IPS-20b (cell line): ENCODE measurements around the gene C9orf153.
"Not testable (repeated sequence)": the region's sequence is repeated elsewhere in the genome, so short reads cannot be mapped to it uniquely, and the experiment has no call there.

ENCODE experiments used
- H3K27ac ChIP-seq: one replicate; pipeline ENCODE4 v1.5.1; 2013; ENCODE audit warnings: low read length
- H3K27me3 ChIP-seq: 2 replicates; pipeline ENCODE4 v1.6.1; 2013; ENCODE audit warnings: mild to moderate bottlenecking, low read length, inconsistent platforms; ENCODE audit not compliant: insufficient read depth
- H3K36me3 ChIP-seq: 2 replicates; pipeline ENCODE4 v1.6.1; 2013; ENCODE audit warnings: low read depth, mild to moderate bottlenecking, inconsistent platforms, low read length, moderate library complexity; ENCODE audit not compliant: insufficient read depth
- H3K4me1 ChIP-seq: 2 replicates; pipeline ENCODE4 v1.6.1; 2013; ENCODE audit warnings: mild to moderate bottlenecking, control low read depth, inconsistent platforms, low read length, moderate library complexity; ENCODE audit not compliant: insufficient read depth
- H3K4me3 ChIP-seq: 2 replicates; pipeline ENCODE4 v1.5.1; 2013; ENCODE audit warnings: mild to moderate bottlenecking, low read length, inconsistent platforms
- H3K9ac ChIP-seq: 2 replicates; pipeline ENCODE4 v1.6.1; 2013; ENCODE audit warnings: low read depth, mild to moderate bottlenecking, inconsistent platforms, low read length, moderate library complexity
- H3K9me3 ChIP-seq: 2 replicates; pipeline ENCODE4 v1.6.1; 2013; ENCODE audit warnings: mild to moderate bottlenecking, low read depth, low read length, inconsistent platforms; ENCODE audit not compliant: insufficient read depth

C9orf153 gene

DNA sequence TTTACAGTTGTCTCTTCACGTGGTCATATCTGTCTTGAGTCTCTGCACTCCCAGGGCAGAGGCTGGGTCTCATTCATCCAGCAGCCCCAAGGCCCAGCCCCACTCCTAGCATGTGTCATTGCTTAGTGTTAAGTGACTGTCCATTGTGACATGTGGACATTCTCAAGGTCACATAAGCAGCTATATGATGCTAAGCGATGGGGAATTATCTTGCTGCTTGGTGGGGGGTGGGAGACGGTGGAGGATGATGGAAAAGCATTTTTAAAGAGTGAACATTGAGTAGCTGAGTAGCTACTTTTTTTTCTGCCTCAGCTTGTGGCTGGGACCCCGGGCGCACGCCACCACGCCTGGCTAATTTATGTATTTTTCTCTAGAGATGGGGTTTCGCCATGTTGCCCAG is at the start of gene C9orf153:
C9orf153 (minus strand) TSS at position 101 of the 400 bp plus-strand sequence. CDS start 30,054 bp downstream, outside the sequence.
- Histone ChIP-seq H3K9me3 (no peaks in the 10 kb centered on the region), H3K36me3 (peaks cover 12% of the 10 kb centered on the region; the same call in 1 of the 2 replicates), H3K27ac (no peak within 1 kb of the TSS), H3K27me3 (no peaks in the 10 kb centered on the region), H3K4me1 (no peaks in the 10 kb centered on the region), H3K4me3 (no peak within 1 kb of the TSS), H3K9ac (no peak within 1 kb of the TSS)

DNA sequence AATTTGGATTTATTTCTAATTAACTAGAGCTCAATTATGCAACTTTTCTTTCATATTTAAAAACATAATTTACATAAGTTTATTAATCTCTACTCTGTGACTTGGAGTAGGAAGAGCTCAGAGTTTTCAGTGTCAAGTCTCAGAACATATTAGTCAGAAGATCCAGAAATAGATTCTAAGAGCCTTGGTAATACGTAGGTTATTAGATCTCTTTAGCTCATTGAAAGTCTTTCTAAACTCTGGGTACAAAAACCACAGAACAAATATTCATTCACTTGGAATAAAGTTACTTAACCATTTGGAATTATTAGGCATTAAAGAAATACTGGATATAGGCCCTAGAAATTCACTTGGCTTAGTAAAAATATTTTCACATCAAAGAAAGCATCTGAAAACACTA is 49.2 kb upstream of the C9orf153 start:
- H3K27me3 ChIP-seq: no peaks in the 10 kb centered on the region
- no peak overlapping the region for H3K9ac ChIP-seq
- no peaks in the 10 kb centered on the region; the same call in 1 of the 2 replicates for H3K9me3 ChIP-seq
- H3K36me3 ChIP-seq: peaks cover 66% of the 10 kb centered on the region
- H3K4me1 ChIP-seq: peaks cover 12% of the 10 kb centered on the region
- H3K27ac ChIP-seq: no peak overlapping the region
- H3K4me3 ChIP-seq: no peak overlapping the region

DNA sequence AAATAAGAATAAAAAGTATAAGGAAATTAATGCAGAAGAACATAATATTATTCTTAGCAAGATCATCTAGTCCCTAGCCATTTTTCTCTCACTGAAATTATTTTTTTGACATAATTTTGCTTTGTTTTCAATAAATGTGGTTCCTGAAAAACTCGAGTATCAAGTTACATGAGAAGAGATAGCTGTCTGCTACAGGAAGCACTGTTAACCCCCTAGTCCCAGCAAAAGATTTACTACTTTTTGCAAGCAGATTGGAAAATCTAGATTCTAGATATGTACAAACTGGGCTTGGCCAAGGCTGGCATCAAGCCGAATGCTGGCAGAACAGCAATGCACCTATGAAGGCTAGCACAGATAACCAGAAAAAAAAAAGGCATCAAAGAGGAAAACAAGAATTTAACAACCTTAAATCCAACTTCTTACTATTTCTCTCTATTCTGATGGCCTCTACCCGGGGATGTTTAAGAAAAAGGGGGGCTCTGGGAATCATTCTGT is 44.8 kb upstream of the C9orf153 start:
- peaks cover 17% of the 10 kb centered on the region for H3K4me1 ChIP-seq
- H3K36me3 ChIP-seq: peaks cover 68% of the 10 kb centered on the region
- no peaks in the 10 kb centered on the region for H3K27me3 ChIP-seq
- no peak overlapping the region for H3K4me3 ChIP-seq
- H3K9ac ChIP-seq: peak overlapping the region; percentile 22; the same call in 1 of the 2 replicates
- H3K27ac ChIP-seq: no peak overlapping the region
- H3K9me3 ChIP-seq: no peaks in the 10 kb centered on the region

DNA sequence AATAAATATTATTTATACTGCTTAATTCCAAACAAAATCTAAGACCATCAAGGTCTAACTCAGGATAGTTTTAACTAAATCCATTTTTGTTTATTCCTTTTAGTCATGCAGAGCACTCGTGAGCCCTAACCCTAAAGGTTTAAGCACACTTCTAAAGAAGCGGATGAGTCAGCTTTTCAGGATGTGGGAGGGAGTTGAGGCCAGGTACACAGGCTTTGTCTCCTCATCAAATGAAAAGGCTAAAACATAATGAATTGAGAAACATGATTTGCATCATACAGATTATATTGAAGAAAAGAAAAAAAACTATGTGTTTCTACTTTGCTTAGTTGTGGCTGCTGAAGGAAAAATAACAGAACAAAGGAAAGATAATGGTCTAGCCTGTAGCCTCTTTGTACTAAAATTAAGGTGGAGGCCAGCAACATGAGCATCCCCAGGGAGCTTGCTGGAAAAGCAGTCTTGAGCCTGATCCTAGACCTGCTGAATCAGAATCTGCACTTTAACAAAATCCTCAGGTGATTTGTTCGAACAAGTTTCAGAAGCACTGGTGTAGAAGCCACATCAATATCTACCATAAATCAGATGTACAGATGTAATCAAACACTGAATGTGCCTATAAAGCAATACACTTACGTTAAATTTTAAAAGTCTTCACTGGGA is 44.0 kb upstream of the C9orf153 start:
- Histone ChIP-seq H3K27ac (peak overlapping the region; percentile 30), H3K9ac (peak overlapping the region; percentile 47; the same call in 1 of the 2 replicates)

DNA sequence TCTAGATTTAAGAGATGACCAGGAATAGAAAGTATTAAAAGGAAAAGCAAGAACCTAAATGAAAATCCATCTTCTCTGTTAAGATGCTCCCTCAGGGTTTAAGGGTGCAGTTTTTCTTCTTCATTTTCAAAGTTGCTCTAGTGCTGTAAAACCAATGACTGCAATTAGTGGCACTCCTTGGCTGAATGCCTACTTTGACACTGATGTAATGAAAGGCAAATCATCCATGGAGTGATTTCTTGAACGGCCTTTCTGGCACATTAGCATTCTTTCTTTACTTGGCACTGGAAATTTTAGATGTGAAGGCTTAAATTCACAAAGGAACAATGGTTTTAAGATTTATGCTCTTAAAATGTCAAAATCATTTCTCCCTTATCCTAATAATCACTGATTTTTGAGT is 42.2 kb upstream of the C9orf153 start:
- Histone ChIP-seq H3K9me3 (no peaks in the 10 kb centered on the region), H3K4me1 (peaks cover 17% of the 10 kb centered on the region), H3K27ac (no peak overlapping the region), H3K36me3 (peaks cover 59% of the 10 kb centered on the region), H3K27me3 (no peaks in the 10 kb centered on the region), H3K9ac (no peak overlapping the region), H3K4me3 (no peak overlapping the region)

More for the DNA sequence above, 44.0 kb upstream of the C9orf153 start:
- H3K4me3 ChIP-seq: no peak overlapping the region
- peaks cover 68% of the 10 kb centered on the region for H3K36me3 ChIP-seq
- peaks cover 17% of the 10 kb centered on the region for H3K4me1 ChIP-seq
- no peaks in the 10 kb centered on the region for H3K9me3 ChIP-seq
- H3K27me3 ChIP-seq: no peaks in the 10 kb centered on the region

DNA sequence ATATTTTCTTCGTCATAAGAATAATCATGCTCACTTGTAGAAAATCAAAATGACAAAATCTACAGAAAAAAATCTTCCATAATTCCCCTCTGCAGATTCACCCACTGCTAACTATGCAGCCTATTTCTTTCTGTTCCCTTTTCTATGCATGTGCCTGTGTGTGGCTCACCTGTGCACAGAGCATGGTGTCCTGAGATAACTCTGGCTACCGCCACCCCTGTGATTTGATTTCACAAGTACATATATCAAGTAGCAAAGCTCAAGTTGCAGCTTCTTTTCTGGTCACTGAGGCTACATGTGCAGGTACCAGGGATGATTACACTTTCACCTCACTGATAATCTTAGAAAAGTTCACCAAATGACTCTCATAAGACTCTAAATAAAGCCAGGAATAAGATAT is 41.2 kb upstream of the C9orf153 start:
- peaks cover 56% of the 10 kb centered on the region for H3K36me3 ChIP-seq
- no peaks in the 10 kb centered on the region for H3K9me3 ChIP-seq
- H3K27ac ChIP-seq: no peak overlapping the region
- no peaks in the 10 kb centered on the region for H3K27me3 ChIP-seq
- peaks cover 17% of the 10 kb centered on the region for H3K4me1 ChIP-seq
- no peak overlapping the region for H3K9ac ChIP-seq
- H3K4me3 ChIP-seq: no peak overlapping the region

DNA sequence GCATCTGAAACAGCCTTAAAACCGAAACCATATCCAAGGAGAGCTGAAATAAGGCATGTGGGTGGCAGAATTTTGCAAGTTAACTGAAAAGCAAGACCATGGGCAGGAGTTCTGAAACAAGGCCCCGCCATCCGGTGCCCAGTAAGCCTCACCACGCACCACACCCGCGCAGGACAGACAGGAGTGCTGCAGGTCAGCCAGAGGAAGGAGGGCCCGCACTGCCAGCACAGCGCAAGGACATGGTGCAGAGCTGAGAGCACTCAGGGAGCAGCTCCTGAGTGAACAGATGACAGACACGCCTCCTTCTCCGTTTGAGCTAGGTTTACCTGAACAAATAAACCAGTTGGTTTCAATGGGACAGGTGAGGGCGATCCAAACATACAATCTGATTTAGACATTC is 39.4 kb upstream of the C9orf153 start:
- Histone ChIP-seq H3K27me3 (no peaks in the 10 kb centered on the region), H3K9me3 (no peaks in the 10 kb centered on the region), H3K9ac (no peak overlapping the region), H3K27ac (no peak overlapping the region), H3K4me1 (peaks cover 7% of the 10 kb centered on the region), H3K4me3 (no peak overlapping the region), H3K36me3 (peaks cover 53% of the 10 kb centered on the region)

DNA sequence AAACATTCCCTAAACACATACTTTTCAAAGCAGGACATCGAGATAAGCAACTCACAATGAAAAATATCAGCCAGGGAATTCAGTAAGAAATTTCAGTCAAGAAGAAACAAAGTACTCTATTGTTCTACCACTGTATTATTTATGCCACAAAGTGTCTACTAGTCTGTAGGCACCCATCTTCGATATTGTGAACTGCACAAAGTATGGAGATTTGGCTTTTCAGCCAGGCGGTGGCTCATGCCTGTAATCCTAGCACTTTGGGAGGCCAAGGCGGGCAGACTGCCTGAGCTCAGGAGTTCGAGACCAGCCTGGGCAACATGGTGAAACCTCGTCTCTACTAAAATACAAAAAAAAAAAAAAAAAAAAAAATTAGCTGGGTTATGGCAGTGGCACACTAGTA is 30.9 kb upstream of the C9orf153 start:
- not testable (repeated sequence) for H3K27me3 ChIP-seq, H3K27ac ChIP-seq, H3K9ac ChIP-seq

DNA sequence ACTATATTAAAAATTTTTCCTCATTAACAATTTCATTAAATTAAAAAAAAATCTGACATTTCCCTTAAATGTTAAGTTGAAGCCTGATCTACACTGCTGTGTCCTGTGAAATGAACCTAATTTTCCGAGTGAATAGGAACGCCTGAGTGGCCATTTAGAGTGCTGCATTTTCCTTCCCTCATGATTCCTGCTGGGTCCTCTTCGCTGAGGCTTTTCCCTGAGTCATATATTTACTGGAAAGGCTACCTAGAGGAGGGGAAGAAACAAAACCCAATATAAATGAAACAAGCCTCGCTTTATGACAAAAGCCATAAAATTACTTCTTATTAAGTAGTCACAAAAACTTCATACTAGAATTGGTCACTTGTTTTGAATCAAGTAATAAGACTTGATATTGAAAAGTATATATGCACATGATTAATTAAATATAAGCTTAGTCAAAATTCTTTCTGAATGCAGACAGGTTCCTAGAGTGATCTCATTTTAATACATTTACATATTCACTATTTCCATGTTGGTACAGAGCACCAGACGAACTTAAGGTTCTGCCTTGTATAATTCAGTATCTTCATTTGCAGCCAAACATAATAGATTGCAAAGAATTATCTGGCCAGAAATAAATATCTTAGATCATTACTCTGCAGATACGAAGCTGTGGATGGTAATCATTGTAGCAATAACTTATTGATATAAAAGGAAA is 29.2 kb upstream of the C9orf153 start:
- Histone ChIP-seq H3K9ac (peak overlapping the region; percentile 31; the same call in 1 of the 2 replicates), H3K27me3 (no peaks in the 10 kb centered on the region; the same call in 1 of the 2 replicates), H3K9me3 (no peaks in the 10 kb centered on the region), H3K4me1 (peaks cover 22% of the 10 kb centered on the region), H3K27ac (no peak overlapping the region), H3K36me3 (no peaks in the 10 kb centered on the region), H3K4me3 (no peak overlapping the region)

More for the DNA sequence above, 30.9 kb upstream of the C9orf153 start:
- not testable (repeated sequence) for H3K36me3 ChIP-seq, H3K4me3 ChIP-seq, H3K9me3 ChIP-seq
- H3K4me1 ChIP-seq: peaks cover 22% of the 10 kb centered on the region

DNA sequence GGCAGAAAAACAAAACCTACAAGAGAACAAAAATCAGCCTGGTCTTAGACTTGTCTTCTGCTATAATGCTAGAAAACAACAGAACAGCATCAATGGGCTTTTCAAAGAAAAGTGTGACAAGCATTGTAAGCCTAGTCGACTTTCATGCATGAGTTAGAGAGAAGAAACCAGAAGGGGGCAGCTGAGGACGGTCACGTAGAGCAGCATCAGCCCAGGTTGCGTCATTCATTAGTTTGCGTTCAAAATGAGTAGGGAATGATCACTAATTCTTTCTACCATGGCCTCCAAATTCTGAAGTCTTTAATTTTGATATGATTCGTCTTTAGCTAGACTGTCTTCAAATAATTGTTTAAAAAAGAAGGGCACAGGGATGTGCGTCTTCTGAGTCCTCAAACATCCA is 27.6 kb upstream of the C9orf153 start:
- H3K27ac ChIP-seq: no peak overlapping the region
- H3K4me1 ChIP-seq: peaks cover 25% of the 10 kb centered on the region

DNA sequence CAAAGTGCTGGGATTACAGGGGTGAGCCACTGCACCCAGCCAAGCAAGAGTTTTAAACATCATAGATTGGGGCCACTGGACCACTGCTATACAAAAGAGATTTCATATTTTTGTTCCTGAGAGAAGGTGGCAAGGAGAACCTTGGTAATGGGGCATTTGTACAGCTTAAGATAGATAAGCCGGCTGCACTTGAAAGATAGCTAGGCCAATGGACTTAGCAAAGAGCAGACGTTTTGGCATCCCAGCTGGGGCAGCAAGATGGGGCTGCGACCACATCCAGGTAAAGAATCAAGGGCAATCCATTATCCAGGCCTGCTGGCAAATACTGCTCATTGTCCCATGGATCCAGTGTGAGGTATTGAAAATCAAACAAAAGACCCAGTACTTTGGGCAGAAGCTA is 26.8 kb upstream of the C9orf153 start:
- Histone ChIP-seq H3K27ac (no peak overlapping the region), H3K9ac (peak overlapping the region; percentile 7; the same call in 1 of the 2 replicates), H3K36me3 (no peaks in the 10 kb centered on the region), H3K27me3 (peaks cover 9% of the 10 kb centered on the region), H3K9me3 (no peaks in the 10 kb centered on the region), H3K4me3 (no peak overlapping the region), H3K4me1 (peaks cover 25% of the 10 kb centered on the region)

More for the DNA sequence above, 27.6 kb upstream of the C9orf153 start:
- Histone ChIP-seq H3K36me3 (no peaks in the 10 kb centered on the region), H3K9ac (peak overlapping the region; percentile 25; the same call in 1 of the 2 replicates), H3K9me3 (no peaks in the 10 kb centered on the region), H3K4me3 (no peak overlapping the region), H3K27me3 (peaks cover 9% of the 10 kb centered on the region)

DNA sequence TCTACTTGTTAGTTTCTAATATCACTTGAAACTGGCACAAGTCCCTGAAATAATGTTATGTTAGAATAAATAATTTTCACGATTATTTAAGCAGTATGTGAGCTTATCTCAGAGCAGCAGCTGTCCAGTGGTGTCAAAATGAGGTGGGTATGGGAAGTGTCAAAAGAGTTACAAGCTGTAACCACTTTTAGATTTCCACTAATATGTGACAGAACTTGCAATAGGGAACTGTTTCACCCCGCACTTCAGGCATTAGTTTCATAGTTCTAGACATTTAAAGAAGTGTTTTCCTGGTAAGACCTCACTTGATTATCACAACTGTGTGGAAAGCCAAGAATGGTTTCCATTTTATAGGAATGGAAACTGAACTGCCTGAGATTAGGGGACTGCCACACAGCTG is 25.8 kb upstream of the C9orf153 start:
- Histone ChIP-seq H3K4me3 (no peak overlapping the region), H3K9me3 (no peaks in the 10 kb centered on the region), H3K36me3 (no peaks in the 10 kb centered on the region), H3K27me3 (peaks cover 9% of the 10 kb centered on the region), H3K9ac (no peak overlapping the region), H3K4me1 (peaks cover 31% of the 10 kb centered on the region), H3K27ac (no peak overlapping the region)
